Measurements from ENCODE around the gene KRT8. TPM values are rescaled to one million over a fixed set of nuclear protein-coding genes. Genes with fewer than 3 reads are reported as not detected.

KRT8 gene
- polyA plus RNA-seq, 1 donor from 2014 or later = 0.46 TPM

- Histone ChIP-seq H3K4me3 (ENCODE audit: low read length) (no peak overlapping the region), H4K20me1 (ENCODE audit: insufficient read depth) (no peaks in the 10 kb centered on the region), H3K4me2 (ENCODE audit: low read length) (no peak overlapping the region), H3K79me2 (replicated peaks; ENCODE audit: insufficient read depth, low read length) (no peaks in the 10 kb centered on the region), H3K9me3 (ENCODE audit: low read length) (no peaks in the 10 kb centered on the region), H2AFZ (ENCODE audit: low read depth, low read length) (no peak overlapping the region), H3F3A (ENCODE audit: insufficient read depth, low read length, poor library complexity, severe bottlenecking) (no peaks in the 10 kb centered on the region), H3K27ac (ENCODE audit: low read length) (no peak overlapping the region), H3K9ac (ENCODE audit: low read length) (no peak overlapping the region), H3K27me3 (ENCODE audit: insufficient read depth, low read depth, low read length) (no peaks in the 10 kb centered on the region), H3K36me3 (ENCODE audit: insufficient read depth, low read length) (no peaks in the 10 kb centered on the region), H3K9me2 (ENCODE audit: insufficient read depth, low read length) (no peaks in the 10 kb centered on the region)
- no peak for TF ChIP-seq RAD21 (conservative IDR thresholded peaks at IDR 0.05)
- TF ChIP-seq SMC3 (conservative IDR thresholded peaks at IDR 0.05; ENCODE audit: poor library complexity) = no peak
- TF ChIP-seq CTCF (IDR thresholded peaks at IDR 0.05; ENCODE audit: poor library complexity, severe bottlenecking) = no peak
- TF ChIP-seq EZH2 (IDR thresholded peaks at IDR 0.05; ENCODE audit: borderline replicate concordance, insufficient read depth, low read length, poor library complexity, severe bottlenecking) = no peak
- TF ChIP-seq EP300 (conservative IDR thresholded peaks at IDR 0.05; ENCODE audit: poor library complexity, severe bottlenecking) = no peak
- TF ChIP-seq REST (IDR thresholded peaks at IDR 0.05; ENCODE audit: borderline replicate concordance) = no peak
- no peak for TF ChIP-seq POLR2AphosphoS5 (IDR thresholded peaks at IDR 0.05)
- TF ChIP-seq TAF1 (IDR thresholded peaks at IDR 0.05; ENCODE audit: low read depth) = no peak
- TF ChIP-seq MXI1 (conservative IDR thresholded peaks at IDR 0.05; ENCODE audit: poor library complexity, severe bottlenecking) = no peak
Observed at GRCh38 chr12:52926596-52927234, 21.8 kb upstream of the KRT8 start.

- no peak overlapping the region for H2AFZ ChIP-seq (ENCODE audit: low read depth, low read length)
- H3K27ac ChIP-seq (ENCODE audit: low read length) = no peak overlapping the region
- no peaks in the 10 kb centered on the region for H4K20me1 ChIP-seq (ENCODE audit: insufficient read depth)
- no peaks in the 10 kb centered on the region for H3F3A ChIP-seq (ENCODE audit: insufficient read depth, low read length, poor library complexity, severe bottlenecking)
- H3K36me3 ChIP-seq (ENCODE audit: insufficient read depth, low read length) = no peaks in the 10 kb centered on the region
- H3K9me2 ChIP-seq (ENCODE audit: insufficient read depth, low read length) = no peaks in the 10 kb centered on the region
- TF ChIP-seq REST (IDR thresholded peaks at IDR 0.05; ENCODE audit: borderline replicate concordance) (no peak), TAF1 (IDR thresholded peaks at IDR 0.05; ENCODE audit: low read depth) (no peak), RAD21 (conservative IDR thresholded peaks at IDR 0.05) (no peak), SMC3 (conservative IDR thresholded peaks at IDR 0.05; ENCODE audit: poor library complexity) (no peak)
- no peaks in the 10 kb centered on the region for H3K27me3 ChIP-seq (ENCODE audit: insufficient read depth, low read depth, low read length)
- H3K79me2 ChIP-seq (replicated peaks; ENCODE audit: insufficient read depth, low read length) = no peaks in the 10 kb centered on the region
- H3K4me2 ChIP-seq (ENCODE audit: low read length) = no peak overlapping the region
- H3K4me3 ChIP-seq (ENCODE audit: low read length) = no peak overlapping the region
- H3K9me3 ChIP-seq (ENCODE audit: low read length) = no peaks in the 10 kb centered on the region
- no peak overlapping the region for H3K9ac ChIP-seq (ENCODE audit: low read length)
Observed at GRCh38 chr12:52925717-52926595, 21.1 kb upstream of the KRT8 start.
